ENCODE measurements around the gene VEPH1.

Gene VEPH1

GRCh38 chr3:157523814-157524213, 20.6 kb upstream of the VEPH1 start:
- DNase-seq (ENCODE audit: low read depth) = no peak

- no peak for DNase-seq (ENCODE audit: low read depth)
Measured at GRCh38 chr3:157522648-157523047, 19.4 kb upstream of the VEPH1 start.

DNA sequence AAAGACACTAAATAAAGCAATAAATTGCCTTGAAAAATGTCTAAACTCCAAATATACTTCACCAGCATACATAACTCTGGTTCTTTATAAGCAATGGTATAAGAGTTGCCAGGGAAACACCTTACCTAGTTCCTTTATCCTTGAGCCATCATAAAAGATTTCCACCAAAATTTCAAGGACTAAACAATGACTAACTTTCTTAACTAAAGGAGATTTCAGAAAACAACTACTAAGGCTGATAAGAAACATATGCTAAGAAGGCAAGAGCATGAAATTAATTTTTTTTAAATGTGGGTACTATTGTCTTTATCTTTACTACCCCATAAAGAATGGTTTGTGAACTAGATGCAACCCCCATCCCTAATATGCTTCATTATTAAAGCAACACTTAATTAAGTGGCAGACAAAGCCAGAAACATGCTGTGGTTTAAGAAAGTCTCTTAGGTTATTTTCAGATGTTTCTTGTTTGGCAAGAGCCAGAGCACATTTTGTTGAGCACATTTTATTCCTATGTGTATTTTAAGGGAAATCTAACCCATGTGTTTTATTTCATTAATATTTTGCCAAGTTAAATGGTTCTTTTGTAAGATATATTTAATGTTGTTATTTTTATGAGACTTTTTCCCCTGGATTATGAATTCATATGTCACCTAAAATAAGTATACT, 17.4 kb upstream of the VEPH1 start:
- no peak for DNase-seq (ENCODE audit: low read depth)

GRCh38 chr3:157518881-157519280, 15.7 kb upstream of the VEPH1 start:
- no peak for DNase-seq (ENCODE audit: low read depth)

DNA sequence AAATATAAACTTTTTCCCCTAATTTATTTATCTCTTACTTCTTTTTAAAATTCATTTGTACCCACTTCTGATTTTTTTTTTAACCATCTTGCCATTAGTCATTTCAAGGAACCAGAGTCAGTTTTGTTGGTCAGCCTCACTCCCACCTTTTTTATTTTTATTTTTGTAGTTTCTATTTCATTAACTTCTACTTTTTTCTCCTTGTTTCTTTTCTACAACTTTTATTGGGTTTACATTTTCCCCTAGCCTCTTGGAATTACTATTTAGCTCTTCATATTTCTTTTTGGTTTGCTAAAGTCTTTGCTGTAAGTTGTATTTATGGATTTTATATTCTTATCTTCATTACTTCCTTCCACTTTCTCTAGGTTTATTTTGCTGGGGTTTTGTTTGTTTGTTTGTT, 13.7 kb upstream of the VEPH1 start:
- DNase-seq (ENCODE audit: low read depth) = no peak

DNA sequence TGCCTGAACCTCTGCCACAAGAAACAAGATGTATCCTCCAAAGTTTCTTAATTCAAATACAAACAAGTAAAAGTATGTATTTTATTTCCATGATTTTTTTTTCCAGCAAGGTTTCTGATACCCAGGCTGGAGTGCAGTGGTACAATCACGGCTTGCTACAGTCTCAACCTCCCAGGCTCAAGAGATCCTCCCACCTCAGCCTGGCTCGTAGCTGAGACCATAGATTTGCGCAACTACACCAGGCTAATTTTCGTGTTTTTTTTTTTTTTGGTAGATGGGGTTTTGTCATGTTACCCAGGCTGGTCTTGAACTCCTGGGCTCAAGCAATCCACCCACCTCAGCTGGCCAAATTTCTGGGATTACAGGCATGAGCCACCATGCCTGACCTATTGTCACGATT, 12.2 kb upstream of the VEPH1 start:
- DNase-seq (ENCODE audit: low read depth) = no peak

DNA sequence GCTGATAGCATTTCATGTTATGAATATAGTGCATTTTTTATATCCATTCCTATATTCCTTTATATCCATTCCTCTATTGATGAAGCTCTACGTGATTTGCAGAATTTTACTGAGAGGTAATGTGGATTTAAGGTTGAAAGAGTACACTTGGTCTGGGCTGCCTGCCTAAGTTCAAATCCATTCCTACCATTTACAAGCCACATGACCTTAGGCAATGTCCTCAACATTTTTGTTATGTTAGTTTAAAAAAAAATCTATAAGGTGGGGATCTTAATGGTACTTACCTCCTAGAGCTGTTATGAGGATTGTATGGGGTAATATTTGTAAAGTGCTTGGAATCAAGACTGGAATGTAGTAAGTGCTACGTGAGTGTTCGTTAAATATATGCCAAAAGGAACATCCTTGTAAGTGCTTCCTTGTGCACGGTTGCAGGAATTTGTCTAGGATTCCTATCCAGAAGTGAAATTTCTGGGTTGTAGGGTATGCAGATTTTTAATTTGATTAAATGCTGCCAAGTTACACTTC, 11.2 kb upstream of the VEPH1 start:
- DNase-seq (ENCODE audit: low read depth) = no peak

DNA sequence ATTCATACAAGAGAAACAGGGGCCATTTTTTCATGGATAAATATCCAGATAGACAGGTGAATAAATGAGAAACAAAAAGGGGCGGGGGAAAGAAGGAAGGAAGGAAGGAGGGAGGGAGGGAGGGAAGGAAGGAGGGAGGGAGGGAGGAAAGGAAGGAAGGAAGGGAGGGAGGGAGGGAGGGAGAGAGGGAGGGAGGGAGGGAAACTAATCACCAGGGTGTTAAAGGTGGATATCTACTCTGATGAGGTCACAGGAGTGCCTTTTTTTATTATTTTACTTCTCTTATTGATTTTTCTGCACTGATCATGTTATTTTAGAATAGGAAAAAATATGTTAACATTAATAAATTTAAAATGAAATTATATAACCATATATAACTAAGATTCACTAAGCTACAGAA, 10.4 kb upstream of the VEPH1 start:
- DNase-seq (ENCODE audit: low read depth) = no peak

DNA sequence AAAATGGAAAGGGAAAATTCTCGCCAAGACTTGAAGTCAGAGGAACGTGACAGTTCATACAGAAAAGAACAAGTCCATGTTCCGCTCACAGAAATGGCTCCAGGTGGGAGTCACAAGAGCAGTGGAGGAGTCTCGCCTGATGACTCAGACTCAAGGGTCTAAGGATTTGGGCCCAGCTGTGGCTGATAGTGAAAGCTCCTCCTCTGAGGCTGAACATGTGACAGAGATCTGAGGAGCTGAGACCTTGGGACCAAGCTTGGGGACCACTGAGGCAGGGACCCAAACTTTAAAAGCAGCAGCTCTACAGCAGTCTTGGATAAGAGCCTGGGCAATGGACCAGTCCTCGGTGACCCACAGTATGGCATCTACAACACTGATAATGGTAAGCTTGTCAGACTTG, 9.3 kb upstream of the VEPH1 start:
- no peak for DNase-seq (ENCODE audit: low read depth)

DNA sequence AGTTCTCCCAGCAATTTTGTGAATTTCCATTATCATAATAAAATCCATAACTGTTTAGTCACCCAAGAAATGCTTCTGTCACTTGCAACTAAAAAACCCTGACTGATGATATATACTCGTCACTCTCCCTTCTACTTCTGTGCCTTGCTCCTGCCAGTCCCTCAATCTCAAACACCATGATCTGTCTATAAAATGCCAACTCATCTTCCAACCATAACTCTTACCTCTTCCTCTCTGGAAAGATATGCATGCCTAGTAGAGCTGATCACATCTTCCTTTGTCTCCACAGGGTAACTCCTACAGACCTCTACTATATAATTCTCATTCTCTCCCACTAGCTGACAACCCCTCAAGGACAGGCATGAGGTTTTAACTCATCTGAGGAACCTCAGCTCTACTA, 5.2 kb upstream of the VEPH1 start:
- no peak for DNase-seq (ENCODE audit: low read depth)

GRCh38 chr3:157501863-157502262, 1.4 kb downstream of the VEPH1 start:
- no peak for DNase-seq (ENCODE audit: low read depth)

GRCh38 chr3:157500232-157500631, 3.0 kb downstream of the VEPH1 start:
- DNase-seq (ENCODE audit: low read depth) = no peak

- no peak for DNase-seq (ENCODE audit: low read depth)
Measured at GRCh38 chr3:157499342-157499963, 3.8 kb downstream of the VEPH1 start.

- DNase-seq (ENCODE audit: low read depth) = no peak
Measured at GRCh38 chr3:157498371-157498770, 4.8 kb downstream of the VEPH1 start.

DNA sequence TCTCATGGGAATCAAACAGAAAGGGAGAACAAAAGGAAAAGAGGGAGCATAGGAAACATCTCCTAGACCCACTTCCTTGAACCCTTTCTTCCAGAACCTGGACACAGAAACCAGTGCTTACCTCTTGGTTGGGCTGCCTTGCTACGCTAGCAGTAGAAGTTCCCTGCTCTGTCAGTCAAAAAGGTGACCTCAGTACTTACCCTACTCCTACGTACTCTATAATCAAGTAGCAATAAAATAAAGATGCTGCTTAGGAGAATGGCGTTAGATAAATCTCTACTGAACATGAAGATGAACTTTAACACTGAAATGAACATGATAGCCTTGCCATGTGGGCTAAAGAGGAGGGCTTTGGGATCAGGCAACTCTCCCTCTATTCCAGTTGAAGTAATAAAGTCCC, 7.4 kb downstream of the VEPH1 start:
- DNase-seq (ENCODE audit: low read depth) = no peak

GRCh38 chr3:157494581-157495281, 8.5 kb downstream of the VEPH1 start:
- no peak for DNase-seq (ENCODE audit: low read depth)

DNA sequence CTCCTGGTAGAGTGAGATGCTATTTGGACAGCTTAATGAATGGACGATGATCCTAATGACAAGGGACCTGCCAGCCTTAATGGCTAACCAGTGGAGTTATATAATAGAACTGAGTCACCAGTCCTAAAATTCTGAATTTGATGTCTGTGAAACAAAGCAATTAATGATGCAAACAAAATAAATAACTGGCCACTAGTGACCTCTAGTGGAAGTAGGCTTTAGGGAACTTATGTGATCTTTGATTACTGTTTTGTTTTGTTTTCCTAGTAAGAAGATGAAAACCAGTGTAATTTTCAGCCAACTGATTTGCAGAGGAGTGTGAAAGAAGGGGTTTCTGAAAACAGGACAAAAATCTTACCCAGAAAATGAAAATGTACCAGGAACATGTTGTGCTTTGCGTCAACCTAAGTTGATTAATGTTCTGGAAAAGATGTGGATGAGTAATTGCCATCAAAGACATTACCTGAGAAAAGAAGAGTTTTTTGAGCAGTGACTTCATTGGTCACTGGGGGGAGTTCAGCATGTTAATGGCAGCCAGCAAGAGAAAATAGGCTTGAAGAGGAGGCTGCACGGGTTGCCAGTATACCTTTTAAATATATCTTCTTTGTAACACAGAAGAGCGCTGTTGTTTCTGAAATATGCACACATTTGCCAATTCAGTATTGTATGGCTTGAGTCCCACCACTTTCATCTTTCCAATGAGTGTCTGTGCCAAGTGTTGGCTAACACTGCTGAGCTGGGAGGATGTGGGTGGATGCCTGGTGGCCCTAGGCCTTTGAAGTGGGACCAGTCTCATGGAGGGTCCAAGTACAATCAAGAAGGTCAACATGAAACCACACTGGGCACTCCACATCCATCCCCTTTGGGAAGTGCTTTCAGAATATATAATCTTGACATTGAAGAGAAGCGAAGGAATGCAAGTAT, 9.3 kb downstream of the VEPH1 start:
- peak; percentile 68 for DNase-seq (ENCODE audit: low read depth)

GRCh38 chr3:157491136-157491535, 12.1 kb downstream of the VEPH1 start:
- no peak for DNase-seq (ENCODE audit: low read depth)

DNA sequence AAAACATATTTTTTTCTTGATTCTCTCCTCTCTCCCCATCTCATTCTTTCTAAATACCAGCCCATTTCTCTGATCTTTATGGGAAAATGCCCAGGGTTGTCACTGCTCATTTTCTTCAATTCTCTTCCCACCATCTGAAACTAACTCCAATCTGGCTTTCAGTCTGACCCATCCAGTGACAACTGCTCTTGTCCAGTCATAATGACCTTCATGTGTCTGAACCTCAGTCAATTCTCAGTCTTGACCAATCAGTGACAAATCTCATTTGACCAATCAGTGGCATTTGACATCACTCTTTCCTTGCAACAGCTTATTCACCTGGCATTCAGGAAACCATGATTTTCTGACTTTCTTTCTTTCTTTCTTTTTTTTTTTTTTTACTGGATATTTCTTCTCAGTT, 15.1 kb downstream of the VEPH1 start:
- DNase-seq (ENCODE audit: low read depth) = no peak

DNA sequence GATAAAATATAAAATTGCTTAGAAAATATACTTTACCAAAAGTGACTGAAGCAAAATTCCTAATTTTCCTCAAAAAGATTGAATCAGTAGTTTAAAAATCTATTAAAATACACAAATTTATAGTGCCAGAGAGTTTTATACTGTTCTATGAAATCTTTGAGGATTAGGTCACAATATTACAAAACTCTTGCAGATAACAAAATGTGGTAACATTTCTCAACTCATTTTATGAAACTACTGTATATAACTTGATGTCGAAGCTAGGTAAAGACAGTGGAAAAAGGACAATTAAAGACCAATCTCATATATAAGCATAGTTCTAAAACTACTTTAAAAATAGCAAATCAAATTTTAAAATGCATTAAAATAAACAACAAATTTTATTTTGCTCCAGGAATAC, 15.9 kb downstream of the VEPH1 start:
- DNase-seq (ENCODE audit: low read depth) = no peak

- DNase-seq (ENCODE audit: low read depth) = no peak
Measured at GRCh38 chr3:157479464-157480243, 23.6 kb downstream of the VEPH1 start.

Data from stromal cell of bone marrow (primary cell).